HG02884 (cell line): ENCODE results near the gene CISTR.
"Not testable (repeated sequence)": the region's sequence is repeated elsewhere in the genome, so short reads cannot be mapped to it uniquely, and the experiment has no call there.

Experiments
- ATAC-seq: cut with Tn5 transposase; IDR thresholded peaks from one replicate; pipeline ENCODE4 v1.9.1; 2021; ENCODE audit warnings: mild to moderate bottlenecking, moderate library complexity; ENCODE audit not compliant: unreplicated experiment

Gene CISTR

GRCh38 chr12:53751336-53752191, at the start of gene CISTR:
TSS of gene CISTR (minus strand) at chr12:53751979.
- peak; percentile 36 for ATAC-seq

GRCh38 chr12:53798575-53798974, 46.8 kb upstream of the CISTR start:
- ATAC-seq: no peak

- no peak for ATAC-seq
Observed at GRCh38 chr12:53795927-53796326, 44.1 kb upstream of the CISTR start.

- ATAC-seq: no peak
Observed at GRCh38 chr12:53793221-53793620, 41.4 kb upstream of the CISTR start.

- ATAC-seq: no peak
Observed at GRCh38 chr12:53791735-53792326, 40.1 kb upstream of the CISTR start.

- no peak for ATAC-seq
Observed at GRCh38 chr12:53789570-53789969, 37.8 kb upstream of the CISTR start.

- no peak for ATAC-seq
Observed at GRCh38 chr12:53788892-53789291, 37.1 kb upstream of the CISTR start.

GRCh38 chr12:53786411-53786810, 34.6 kb upstream of the CISTR start:
- ATAC-seq: no peak

- ATAC-seq: no peak
Observed at GRCh38 chr12:53785161-53785560, 33.4 kb upstream of the CISTR start.

- ATAC-seq: no peak
Observed at GRCh38 chr12:53782093-53782703, 30.4 kb upstream of the CISTR start.

GRCh38 chr12:53781228-53781801, 29.5 kb upstream of the CISTR start:
- ATAC-seq: no peak

- ATAC-seq: no peak
Observed at GRCh38 chr12:53780323-53780722, 28.5 kb upstream of the CISTR start.

GRCh38 chr12:53779679-53780078, 27.9 kb upstream of the CISTR start:
- ATAC-seq: not testable (repeated sequence)

- no peak for ATAC-seq
Observed at GRCh38 chr12:53777936-53778644, 26.3 kb upstream of the CISTR start.

- ATAC-seq: no peak
Observed at GRCh38 chr12:53777412-53777811, 25.6 kb upstream of the CISTR start.

- no peak for ATAC-seq
Observed at GRCh38 chr12:53776872-53777271, 25.1 kb upstream of the CISTR start.

- ATAC-seq: no peak
Observed at GRCh38 chr12:53775478-53776145, 23.8 kb upstream of the CISTR start.

- no peak for ATAC-seq
Observed at GRCh38 chr12:53770281-53770680, 18.5 kb upstream of the CISTR start.

GRCh38 chr12:53768976-53769375, 17.2 kb upstream of the CISTR start:
- no peak for ATAC-seq

- ATAC-seq: no peak
Observed at GRCh38 chr12:53766881-53767280, 15.1 kb upstream of the CISTR start.
